Esophagus muscularis mucosa (tissue), 3 donors: ENCODE measurements around the gene SLC17A9.

Source experiments
- POLR2A ChIP-seq: fragments of 450-650 bp; IDR thresholded peaks from one replicate; pipeline ENCODE4 v1.6.1; 2017; ENCODE audit warnings: antibody characterized with exemption, moderate library complexity, mild to moderate bottlenecking, low read depth
- TF ChIP-seq, protein P1 (sequence below), 3 experiments: fragments of 200-600 bp in 2 of 3; fragments of 450-650 bp in 1 of 3; sonication (generic) in 2 of 3; IDR thresholded peaks; one replicate each; pipeline ENCODE4 v1.5.1; 2017 to 2019; ENCODE audit warnings: antibody characterized with exemption in 3 of 3, mild to moderate bottlenecking in 2 of 3, moderate library complexity in 1 of 3

DNA sequence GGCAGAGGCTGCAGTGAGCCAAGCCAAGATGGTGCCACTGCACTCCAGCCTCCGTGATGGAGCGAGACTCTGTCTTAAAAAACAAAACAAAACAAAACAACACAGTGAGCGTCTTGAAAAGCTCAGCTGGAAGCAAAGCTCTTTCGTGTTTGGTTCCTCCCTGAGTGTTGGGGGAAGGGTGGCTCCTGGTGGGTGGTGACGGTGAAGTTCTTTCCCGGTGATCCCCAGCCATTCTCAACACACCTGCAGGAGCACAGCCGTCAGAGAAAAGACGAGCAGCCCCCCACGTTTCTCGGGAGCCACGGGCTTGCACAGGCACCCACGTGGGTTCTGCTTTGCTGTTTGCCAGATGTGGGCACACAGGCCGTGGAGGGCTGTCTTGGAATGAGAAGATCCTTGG, 51.0 kb downstream of the SLC17A9 start:
- TF ChIP-seq, protein P1, sequence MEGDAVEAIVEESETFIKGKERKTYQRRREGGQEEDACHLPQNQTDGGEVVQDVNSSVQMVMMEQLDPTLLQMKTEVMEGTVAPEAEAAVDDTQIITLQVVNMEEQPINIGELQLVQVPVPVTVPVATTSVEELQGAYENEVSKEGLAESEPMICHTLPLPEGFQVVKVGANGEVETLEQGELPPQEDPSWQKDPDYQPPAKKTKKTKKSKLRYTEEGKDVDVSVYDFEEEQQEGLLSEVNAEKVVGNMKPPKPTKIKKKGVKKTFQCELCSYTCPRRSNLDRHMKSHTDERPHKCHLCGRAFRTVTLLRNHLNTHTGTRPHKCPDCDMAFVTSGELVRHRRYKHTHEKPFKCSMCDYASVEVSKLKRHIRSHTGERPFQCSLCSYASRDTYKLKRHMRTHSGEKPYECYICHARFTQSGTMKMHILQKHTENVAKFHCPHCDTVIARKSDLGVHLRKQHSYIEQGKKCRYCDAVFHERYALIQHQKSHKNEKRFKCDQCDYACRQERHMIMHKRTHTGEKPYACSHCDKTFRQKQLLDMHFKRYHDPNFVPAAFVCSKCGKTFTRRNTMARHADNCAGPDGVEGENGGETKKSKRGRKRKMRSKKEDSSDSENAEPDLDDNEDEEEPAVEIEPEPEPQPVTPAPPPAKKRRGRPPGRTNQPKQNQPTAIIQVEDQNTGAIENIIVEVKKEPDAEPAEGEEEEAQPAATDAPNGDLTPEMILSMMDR (IDR thresholded peaks at IDR 0.05), result no peak
- no peak for TF ChIP-seq POLR2A
